Activated naive CD8-positive, alpha-beta T cell treated with anti-CD3 and anti-CD28 coated beads, Interleukin-2, amount 10 ng/mL, durations not matched to agents 7 days and 5 days (primary cell): Measurements from ENCODE around the gene NRXN3. TPM values are rescaled to one million over a fixed set of nuclear protein-coding genes. Genes with fewer than 3 reads are reported as not detected.

Source experiments
- ATAC-seq: fragments of 150-1000 bp; cut with Tn5 transposase; one replicate; pipeline ENCODE4 v1.10.0; 2021; ENCODE audit warnings: low read depth, moderate library complexity
- POLR2A ChIA-PET: fragments of 350-600 bp; sonication (Branson Sonifier 250); formaldehyde crosslinking; loops from one replicate; lab custom pipeline; 2021; ENCODE audit warnings: antibody characterized with exemption; lab: Charles Lee
- DNase-seq: peaks from one replicate; pipeline ENCODE4 v3.0.0; 2021
- H3K27ac Mint-ChIP-seq: one replicate; pipeline ENCODE4 v1.8.0; 2022; ENCODE audit warnings: mild to moderate bottlenecking, mixed read lengths
- H3K27me3 Mint-ChIP-seq: one replicate; pipeline ENCODE4 v1.8.0; 2022; ENCODE audit warnings: mild to moderate bottlenecking, moderate library complexity, mixed read lengths
- H3K36me3 Mint-ChIP-seq: one replicate; pipeline ENCODE4 v1.8.0; 2021; ENCODE audit warnings: mild to moderate bottlenecking, mixed read lengths
- H3K4me1 Mint-ChIP-seq: one replicate; pipeline ENCODE4 v1.8.0; 2021; ENCODE audit warnings: mixed read lengths
- H3K4me3 Mint-ChIP-seq: one replicate; pipeline ENCODE4 v1.8.0; 2022; ENCODE audit warnings: mild to moderate bottlenecking, moderate library complexity, mixed read lengths
- H3K9me3 Mint-ChIP-seq: one replicate; pipeline ENCODE4 v1.8.0; 2021; ENCODE audit warnings: mixed read lengths
- total RNA-seq, 2 experiments: library from RNA; stranded (reverse); gene quantifications; one replicate each; pipeline ENCODE4 v1.2.3, GENCODE V29; 2021

The NRXN3 gene
- total RNA-seq, 2 experiments from 2014 or later: not detected

- peaks cover 2% of the 10 kb centered on the region for H3K9me3 Mint-ChIP-seq
- ATAC-seq (no peak), DNase-seq (no peak)
- H3K36me3 Mint-ChIP-seq: no peaks in the 10 kb centered on the region
- no peak overlapping the region for H3K4me3 Mint-ChIP-seq
- POLR2A ChIA-PET: no interaction called here
- H3K27ac Mint-ChIP-seq: no peak overlapping the region
- no peaks in the 10 kb centered on the region for H3K4me1 Mint-ChIP-seq
- H3K27me3 Mint-ChIP-seq: no peaks in the 10 kb centered on the region
Measured at GRCh38 chr14:79871136-79871535, 1701.0 kb downstream of the NRXN3 start.

- POLR2A ChIA-PET: no interaction called here
- peaks cover 4% of the 10 kb centered on the region for H3K9me3 Mint-ChIP-seq
- H3K36me3 Mint-ChIP-seq: no peaks in the 10 kb centered on the region
- no peaks in the 10 kb centered on the region for H3K27me3 Mint-ChIP-seq
- no peak overlapping the region for H3K4me3 Mint-ChIP-seq
- DNase-seq (no peak), ATAC-seq (no peak)
- no peaks in the 10 kb centered on the region for H3K4me1 Mint-ChIP-seq
- no peak overlapping the region for H3K27ac Mint-ChIP-seq
Measured at GRCh38 chr14:79878229-79878628, 1708.1 kb downstream of the NRXN3 start.

GRCh38 chr14:79878785-79879184 lies 1708.6 kb downstream of the NRXN3 start:
- Mint-ChIP-seq H3K27ac (no peak overlapping the region), H3K27me3 (no peaks in the 10 kb centered on the region), H3K36me3 (no peaks in the 10 kb centered on the region), H3K4me3 (no peak overlapping the region), H3K4me1 (no peaks in the 10 kb centered on the region), H3K9me3 (peaks cover 4% of the 10 kb centered on the region)
- DNase-seq (no peak), ATAC-seq (no peak)
- POLR2A ChIA-PET: no interaction called here

GRCh38 chr14:79881299-79881698 lies 1711.1 kb downstream of the NRXN3 start:
- Mint-ChIP-seq H3K4me3 (no peak overlapping the region), H3K9me3 (peaks cover 1% of the 10 kb centered on the region), H3K27me3 (no peaks in the 10 kb centered on the region), H3K27ac (no peak overlapping the region), H3K4me1 (no peaks in the 10 kb centered on the region), H3K36me3 (no peaks in the 10 kb centered on the region)
- no peak for DNase-seq
- POLR2A ChIA-PET: no interaction called here
- no peak for ATAC-seq

GRCh38 chr14:79890527-79890926 lies 1720.4 kb downstream of the NRXN3 start:
- no peaks in the 10 kb centered on the region for H3K4me1 Mint-ChIP-seq
- no peak overlapping the region for H3K27ac Mint-ChIP-seq
- no peak overlapping the region for H3K4me3 Mint-ChIP-seq
- ATAC-seq (no peak), DNase-seq (no peak)
- POLR2A ChIA-PET: interaction anchor here (0.6 kb wide), 1 partner anchor 308 kb away, joined by 3 read pairs; no protein-coding TSS in a partner anchor
- no peaks in the 10 kb centered on the region for H3K27me3 Mint-ChIP-seq
- no peaks in the 10 kb centered on the region for H3K9me3 Mint-ChIP-seq
- no peaks in the 10 kb centered on the region for H3K36me3 Mint-ChIP-seq

GRCh38 chr14:79896009-79896408 lies 1725.8 kb downstream of the NRXN3 start:
- H3K4me1 Mint-ChIP-seq: no peaks in the 10 kb centered on the region
- no peak overlapping the region for H3K4me3 Mint-ChIP-seq
- H3K27me3 Mint-ChIP-seq: no peaks in the 10 kb centered on the region
- H3K9me3 Mint-ChIP-seq: peaks cover 3% of the 10 kb centered on the region
- no peaks in the 10 kb centered on the region for H3K36me3 Mint-ChIP-seq
- no peak for ATAC-seq
- H3K27ac Mint-ChIP-seq: no peak overlapping the region
- POLR2A ChIA-PET: no interaction called here
- DNase-seq: no peak

GRCh38 chr14:79899610-79900009 lies 1729.4 kb downstream of the NRXN3 start:
- no peak overlapping the region for H3K27ac Mint-ChIP-seq
- no peaks in the 10 kb centered on the region for H3K4me1 Mint-ChIP-seq
- no peaks in the 10 kb centered on the region for H3K27me3 Mint-ChIP-seq
- ATAC-seq (no peak), DNase-seq (no peak)
- H3K9me3 Mint-ChIP-seq: peaks cover 3% of the 10 kb centered on the region
- H3K36me3 Mint-ChIP-seq: no peaks in the 10 kb centered on the region
- POLR2A ChIA-PET: no interaction called here
- no peak overlapping the region for H3K4me3 Mint-ChIP-seq

- ATAC-seq (no peak), DNase-seq (no peak)
- no peak overlapping the region for H3K4me3 Mint-ChIP-seq
- no peaks in the 10 kb centered on the region for H3K4me1 Mint-ChIP-seq
- H3K36me3 Mint-ChIP-seq: no peaks in the 10 kb centered on the region
- no peak overlapping the region for H3K27ac Mint-ChIP-seq
- POLR2A ChIA-PET: no interaction called here
- peaks cover 6% of the 10 kb centered on the region for H3K9me3 Mint-ChIP-seq
- no peaks in the 10 kb centered on the region for H3K27me3 Mint-ChIP-seq
Measured at GRCh38 chr14:79904497-79904896, 1734.3 kb downstream of the NRXN3 start.

GRCh38 chr14:79906994-79907393 lies 1736.8 kb downstream of the NRXN3 start:
- ATAC-seq: no peak
- Mint-ChIP-seq H3K9me3 (peaks cover 3% of the 10 kb centered on the region), H3K4me3 (no peak overlapping the region), H3K27ac (no peak overlapping the region), H3K4me1 (no peaks in the 10 kb centered on the region), H3K36me3 (no peaks in the 10 kb centered on the region), H3K27me3 (no peaks in the 10 kb centered on the region)
- POLR2A ChIA-PET: no interaction called here
- no peak for DNase-seq

- POLR2A ChIA-PET: no interaction called here
- Mint-ChIP-seq H3K4me3 (no peak overlapping the region), H3K9me3 (peaks cover 6% of the 10 kb centered on the region), H3K4me1 (no peaks in the 10 kb centered on the region), H3K36me3 (no peaks in the 10 kb centered on the region), H3K27me3 (no peaks in the 10 kb centered on the region), H3K27ac (no peak overlapping the region)
- DNase-seq (no peak), ATAC-seq (no peak)
Measured at GRCh38 chr14:79910086-79910485, 1739.9 kb downstream of the NRXN3 start.

- ATAC-seq (no peak), DNase-seq (no peak)
- Mint-ChIP-seq H3K4me3 (no peak overlapping the region), H3K27me3 (no peaks in the 10 kb centered on the region), H3K9me3 (peaks cover 3% of the 10 kb centered on the region), H3K27ac (no peak overlapping the region), H3K36me3 (no peaks in the 10 kb centered on the region), H3K4me1 (no peaks in the 10 kb centered on the region)
- POLR2A ChIA-PET: no interaction called here
Measured at GRCh38 chr14:79911744-79912143, 1741.6 kb downstream of the NRXN3 start.

- Mint-ChIP-seq H3K27me3 (no peaks in the 10 kb centered on the region), H3K27ac (no peak overlapping the region), H3K36me3 (no peaks in the 10 kb centered on the region), H3K4me1 (no peaks in the 10 kb centered on the region), H3K4me3 (no peak overlapping the region), H3K9me3 (peaks cover 3% of the 10 kb centered on the region)
- DNase-seq (no peak), ATAC-seq (no peak)
- POLR2A ChIA-PET: no interaction called here
Measured at GRCh38 chr14:79914595-79914994, 1744.4 kb downstream of the NRXN3 start.

- POLR2A ChIA-PET: no interaction called here
- H3K4me1 Mint-ChIP-seq: no peaks in the 10 kb centered on the region
Measured at GRCh38 chr14:79915406-79915805, 1745.2 kb downstream of the NRXN3 start.

GRCh38 chr14:79916281-79916680 lies 1746.1 kb downstream of the NRXN3 start:
- Mint-ChIP-seq H3K4me1 (no peaks in the 10 kb centered on the region), H3K27ac (no peak overlapping the region), H3K36me3 (no peaks in the 10 kb centered on the region), H3K4me3 (no peak overlapping the region), H3K27me3 (no peaks in the 10 kb centered on the region), H3K9me3 (peaks cover 3% of the 10 kb centered on the region)
- no peak for DNase-seq
- ATAC-seq: no peak
- POLR2A ChIA-PET: no interaction called here

More at GRCh38 chr14:79915406-79915805, 1745.2 kb downstream of the NRXN3 start:
- ATAC-seq (no peak), DNase-seq (no peak)
- Mint-ChIP-seq H3K27me3 (no peaks in the 10 kb centered on the region), H3K27ac (no peak overlapping the region), H3K36me3 (no peaks in the 10 kb centered on the region), H3K9me3 (peaks cover 3% of the 10 kb centered on the region), H3K4me3 (no peak overlapping the region)

- peaks cover 3% of the 10 kb centered on the region for H3K9me3 Mint-ChIP-seq
- POLR2A ChIA-PET: no interaction called here
- DNase-seq (no peak), ATAC-seq (no peak)
- H3K4me3 Mint-ChIP-seq: no peak overlapping the region
- no peaks in the 10 kb centered on the region for H3K36me3 Mint-ChIP-seq
- no peaks in the 10 kb centered on the region for H3K27me3 Mint-ChIP-seq
- no peaks in the 10 kb centered on the region for H3K4me1 Mint-ChIP-seq
- H3K27ac Mint-ChIP-seq: no peak overlapping the region
Measured at GRCh38 chr14:79916892-79917291, 1746.7 kb downstream of the NRXN3 start.
